Testis (tissue), 2 donors: Measurements from ENCODE around the gene LSM7.

Experiments
- CTCF ChIP-seq, 3 experiments: fragments of 450-650 bp in 2 of 3; fragments of 200-600 bp in 1 of 3; sonication (generic) in 1 of 3; IDR thresholded peaks; one replicate each; pipeline ENCODE4 v1.5.1; 2016 to 2019; ENCODE audit warnings: antibody characterized with exemption in 3 of 3, mild to moderate bottlenecking in 2 of 3, moderate library complexity in 1 of 3
- POLR2A ChIP-seq: fragments of 450-650 bp; IDR thresholded peaks from one replicate; pipeline ENCODE4 v1.6.1; 2017; ENCODE audit warnings: antibody characterized with exemption, mild to moderate bottlenecking, moderate library complexity

GRCh38 chr19:2303211-2303798 lies 25.1 kb downstream of the LSM7 start:
- TF ChIP-seq POLR2A = no peak
- no peak for TF ChIP-seq CTCF (IDR thresholded peaks at IDR 0.05)
